Ecto neural progenitor cell (in vitro differentiated cells): ENCODE data around the gene F12.

ENCODE experiments used
- DNase-seq: peaks from one replicate; pipeline ENCODE4 v3.0.0-alpha.2; 2018; ENCODE audit warnings: low spot score

The F12 gene

DNA sequence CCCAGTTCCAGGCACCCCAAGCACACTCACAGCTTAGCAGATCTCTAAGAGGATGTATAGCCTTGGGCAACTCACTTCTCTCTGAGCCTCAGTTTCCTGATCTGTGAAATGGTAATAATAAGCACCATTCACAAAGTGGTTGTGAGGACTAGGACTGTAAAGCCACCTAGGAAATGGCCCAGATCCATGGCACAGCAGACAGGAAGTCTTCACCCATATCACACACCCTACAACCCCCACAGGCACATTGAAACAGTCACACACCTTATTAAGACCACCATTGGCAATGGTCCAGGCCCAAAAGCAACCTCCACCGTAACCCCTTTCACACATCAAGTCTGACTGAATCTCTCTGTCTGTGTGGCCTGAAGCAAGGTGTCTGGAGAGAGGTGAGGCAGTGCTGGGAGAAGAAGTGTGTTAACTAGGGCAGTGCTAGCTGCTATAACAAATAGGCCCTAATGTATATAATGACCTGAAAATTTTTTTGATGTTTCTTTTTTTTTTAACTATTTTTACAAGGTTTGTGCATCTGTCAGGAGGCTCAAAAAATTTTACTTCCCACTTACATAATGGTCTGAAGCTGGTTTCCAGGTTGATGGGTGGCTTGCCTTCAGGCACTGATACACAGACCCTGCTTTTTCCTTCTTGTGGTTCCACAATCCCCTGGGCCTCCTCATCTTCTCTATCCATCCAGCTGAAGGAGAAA lies 54.0 kb downstream of the F12 start:
- no peak for DNase-seq

DNA sequence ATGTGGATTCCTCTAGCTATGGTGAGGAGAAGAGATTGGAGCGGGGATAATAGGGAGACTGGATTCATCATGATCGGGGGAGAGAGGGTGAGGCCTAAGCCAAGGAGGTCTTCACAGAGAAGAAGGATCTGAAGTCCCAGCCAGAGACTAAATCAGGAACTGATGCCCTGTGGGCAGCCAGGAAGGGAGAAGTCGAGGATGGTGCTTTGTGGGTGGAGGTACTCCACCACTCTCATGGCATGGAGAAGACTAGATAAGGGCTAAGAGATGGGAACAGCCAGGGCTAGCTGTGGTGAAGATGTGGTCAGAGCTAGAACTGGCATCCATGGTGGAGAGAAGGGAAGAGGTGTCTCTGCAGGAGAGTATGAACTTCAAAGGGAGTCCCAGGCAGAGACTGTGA lies 54.7 kb downstream of the F12 start:
- DNase-seq: no peak

DNA sequence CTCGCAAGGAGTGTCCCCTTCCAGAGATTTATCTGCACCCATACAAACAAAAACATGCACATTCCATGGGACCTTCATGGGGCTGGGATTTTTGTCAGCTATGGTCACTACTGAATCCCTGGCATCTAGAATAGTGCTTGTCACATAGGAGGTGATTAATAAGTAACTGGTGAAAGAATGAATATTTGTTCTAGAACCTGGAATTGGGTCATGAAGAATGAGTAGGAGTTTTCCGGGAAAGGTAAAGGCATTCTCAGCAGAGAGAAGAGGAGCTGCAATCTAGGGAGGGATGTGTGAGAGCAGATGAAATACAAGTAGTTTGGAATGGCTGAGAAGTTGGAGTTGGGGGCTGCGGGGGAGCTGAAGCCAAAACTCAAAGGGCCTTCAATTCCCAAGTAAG lies 55.1 kb downstream of the F12 start:
- no peak for DNase-seq

DNA sequence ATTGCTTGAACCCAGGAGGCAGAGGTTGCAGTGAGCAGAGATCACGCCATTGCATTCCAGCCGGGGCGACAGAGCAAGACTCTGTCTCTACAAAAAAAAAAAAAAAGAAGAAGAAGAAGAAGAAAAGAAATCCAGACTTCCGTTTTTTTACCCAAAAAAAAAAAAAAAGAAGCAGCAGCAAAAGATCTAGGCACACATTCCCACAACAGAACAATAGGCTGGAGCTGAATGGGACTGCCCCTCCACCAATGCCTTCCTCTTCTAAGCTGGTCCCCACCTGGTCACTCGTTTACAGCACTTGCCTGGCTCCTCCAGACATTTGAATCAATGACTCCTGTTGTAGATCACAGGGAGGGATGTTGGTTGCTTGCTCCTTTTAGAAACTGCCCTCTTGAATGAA lies 56.3 kb downstream of the F12 start:
- DNase-seq: no peak
